K562 (cell line): ENCODE measurements around the gene CLCF1. TPM values are rescaled to one million over a fixed set of nuclear protein-coding genes. Genes with fewer than 3 reads are reported as not detected.

Source experiments
- CBFA2T3 ChIP-seq: fragments of 450-650 bp; IDR thresholded peaks from 2 replicates; pipeline ENCODE4 v1.6.1; 2017
- CBX2 ChIP-seq: fragments of 200-600 bp; sonication (generic); IDR thresholded peaks from one replicate; pipeline ENCODE4 v1.6.1; 2012; ENCODE audit warnings: mild to moderate bottlenecking, low read length, inconsistent platforms; ENCODE audit not compliant: insufficient read depth, poor library complexity, severe bottlenecking
- CREB1 ChIP-seq, 2 experiments: sonication (generic) in 1 of 2; formaldehyde crosslinking in 1 of 2; IDR thresholded peaks; 2 replicates each; pipeline versions ENCODE4 v1.6.1 to v1.8.0; 2012 to 2022; ENCODE audit warnings: inconsistent platforms in 1 of 2, mild to moderate bottlenecking in 1 of 2, missing genetic modification reagents in 1 of 2, moderate library complexity in 1 of 2
- CREBBP ChIP-seq: IDR thresholded peaks from one replicate; pipeline ENCODE4 v1.6.1; 2012; ENCODE audit warnings: low read depth, mild to moderate bottlenecking, control low read depth, inconsistent platforms, low read length
- EGR1 ChIP-seq: fragments of 450-650 bp; conservative IDR thresholded peaks from 2 replicates; pipeline ENCODE4 v1.6.1; 2017; ENCODE audit warnings: mild to moderate bottlenecking
- FOXJ2 ChIP-seq: fragments of 200-800 bp; sonication (Bioruptor generic); IDR thresholded peaks from 2 replicates; pipeline ENCODE4 v1.6.1; 2016; ENCODE audit warnings: missing genetic modification characterization, missing compliant biosample characterization
- GATAD2B ChIP-seq: fragments of 450-650 bp; IDR thresholded peaks from 2 replicates; pipeline ENCODE4 v1.6.1; 2017; ENCODE audit warnings: mild to moderate bottlenecking, borderline replicate concordance
- GTF2E2 ChIP-seq: fragments of 200-800 bp; sonication (Bioruptor generic); IDR thresholded peaks from 2 replicates; pipeline ENCODE4 v1.6.1; 2016; ENCODE audit warnings: missing genetic modification characterization, missing compliant biosample characterization
- HNRNPH1 ChIP-seq: fragments of 200-400 bp; formaldehyde crosslinking; optimal IDR thresholded peaks from 2 replicates; pipeline ENCODE3; 2017; ENCODE audit warnings: low read depth, mild to moderate bottlenecking, low read length, moderate library complexity
- NFE2 ChIP-seq: IDR thresholded peaks from 2 replicates; pipeline ENCODE4 v1.6.1; 2014; ENCODE audit warnings: antibody characterized with exemption, low read depth
- PBX2 ChIP-seq, 2 experiments: IDR thresholded peaks in 1 of 2; conservative IDR thresholded peaks in 1 of 2; 2 replicates each; pipeline ENCODE4 v1.6.1; 2016; ENCODE audit warnings: low read depth in 2 of 2, mild to moderate bottlenecking in 1 of 2, missing compliant biosample characterization in 1 of 2, missing genetic modification characterization in 1 of 2, moderate library complexity in 1 of 2
- RBM17 ChIP-seq: fragments of 200-400 bp; formaldehyde crosslinking; IDR thresholded peaks from 2 replicates; pipeline ENCODE4 v1.6.1; 2017; ENCODE audit warnings: low read depth, mild to moderate bottlenecking, low read length, borderline replicate concordance
- SMARCA4 ChIP-seq: fragments of 450-650 bp; IDR thresholded peaks from 2 replicates; pipeline ENCODE4 v1.6.1; 2016
- TFAP4 ChIP-seq: sonication (generic); formaldehyde crosslinking; IDR thresholded peaks from 2 replicates; pipeline ENCODE4 v1.8.0; 2022; ENCODE audit warnings: missing genetic modification reagents, mild to moderate bottlenecking, moderate library complexity, borderline replicate concordance
- THAP12 ChIP-seq: fragments of 250-450 bp; sonication (Bioruptor Pico); IDR thresholded peaks from 2 replicates; pipeline ENCODE4 v1.9.0; 2021; ENCODE audit warnings: mild to moderate bottlenecking, inconsistent platforms
- USF1 ChIP-seq: sonication (generic); formaldehyde crosslinking; IDR thresholded peaks from 2 replicates; pipeline ENCODE4 v1.9.0; 2022; ENCODE audit warnings: mild to moderate bottlenecking, missing genetic modification reagents
- ZNF23 ChIP-seq: fragments of 250-450 bp; sonication (Bioruptor Pico); IDR thresholded peaks from 2 replicates; pipeline ENCODE4 v1.4.0; 2020; ENCODE audit warnings: mild to moderate bottlenecking
- ZNF239 ChIP-seq: fragments of 250-450 bp; sonication (Bioruptor Pico); IDR thresholded peaks from 2 replicates; pipeline ENCODE4 v1.4.0; 2020; ENCODE audit warnings: mild to moderate bottlenecking
- ZNF785 ChIP-seq: fragments of 250-450 bp; sonication (Bioruptor Pico); IDR thresholded peaks from 2 replicates; pipeline ENCODE4 v1.4.0; 2020; ENCODE audit warnings: mild to moderate bottlenecking
- ZSCAN32 ChIP-seq: fragments of 450-650 bp; formaldehyde crosslinking; IDR thresholded peaks from 2 replicates; pipeline ENCODE4 v1.4.0; 2020; ENCODE audit warnings: mild to moderate bottlenecking, moderate library complexity
- polyA plus RNA-seq, 8 experiments: library from polyadenylated mRNA; depleted of rRNA in 4 of 8; stranded (reverse) in 5 of 8; unstranded in 3 of 8; fragments of >200 nt; fragmentation: Nextera tagmentation in 2 of 8; fragmentation: Illumina TruSeq in 1 of 8; extraction: Ambion mirVana in 2 of 8; extraction: Trizol in 1 of 8; gene quantifications; 2 replicates each; pipeline versions ENCODE4 v1.2.1 to v1.2.3, GENCODE V29; 2011 to 2014; ENCODE audit warnings: inconsistent platforms in 1 of 8, missing spikeins in 1 of 8
- total RNA-seq, 7 experiments: library from RNA; depleted of rRNA in 6 of 7; stranded (reverse); fragments of >200 nt in 6 of 7; fragmentation: Illumina TruSeq in 2 of 7; extraction: Trizol in 2 of 7; gene quantifications; 2 replicates each; pipeline versions ENCODE4 v1.2.1 to v1.2.3, GENCODE V29; 2011 to 2021; ENCODE audit warnings: low replicate concordance in 1 of 7

The CLCF1 gene
- total and polyA plus RNA-seq, 9 of the 15 experiments (the other 6 are each of a cell fraction or from before 2014, with no cell fraction given) = 0.49 to 5.8 (median 3.0) TPM

- TF ChIP-seq RBM17 (no peak), CREB1 (IDR thresholded peaks at IDR 0.05) (no peak), CREB1 (CRISPR knock-in tag; IDR thresholded peaks at IDR 0.05) (0 out of 2 replicates have a peak, but pooled peaks have one; percentile 10), EGR1 (peak; percentile 81), NFE2 (peak; percentile 95), GATAD2B (no peak), FOXJ2 (tag) (no peak), GTF2E2 (tag) (0 out of 2 replicates have a peak, but pooled peaks have one; percentile 48), CREBBP (no peak), ZNF785 (CRISPR knock-in tag) (no peak), PBX2 (CRISPR knock-in tag; IDR thresholded peaks at IDR 0.05; ENCODE audit: low read depth) (no peak), PBX2 (tag; conservative IDR thresholded peaks at IDR 0.05; ENCODE audit: low read depth) (peak; percentile 51), HNRNPH1 (no peak), ZSCAN32 (no peak), ZNF23 (CRISPR knock-in tag) (no peak), SMARCA4 (peak; percentile 71; the same call in 1 of the 2 replicates), CBX2 (no peak), TFAP4 (CRISPR knock-in tag) (peak; percentile 59; the same call in 1 of the 2 replicates), THAP12 (peak; percentile 32; the same call in 1 of the 2 replicates), CBFA2T3 (no peak), USF1 (peak; percentile 56), ZNF239 (CRISPR knock-in tag) (no peak)
Measured at GRCh38 chr11:67373648-67374570, 511 bp upstream of the CLCF1 start (continued).
